Skeletal muscle cell (primary cell): ENCODE data around the gene MAST2.
A peak's percentile ranks its signal among the peaks of the same experiment; 100 is the strongest.
"Not testable (repeated sequence)": the region's sequence is repeated elsewhere in the genome, so short reads cannot be mapped to it uniquely, and the experiment has no call there.

Experiments used
- DNase-seq: peaks from one replicate; pipeline ENCODE4 v3.0.0-alpha.2; 2010; ENCODE audit warnings: low read depth
- H3K4me3 ChIP-seq: 2 replicates; pipeline ENCODE4 v1.5.1; 2011; ENCODE audit warnings: low read depth, mild to moderate bottlenecking, control low read depth, low read length, moderate library complexity

Gene MAST2

DNA sequence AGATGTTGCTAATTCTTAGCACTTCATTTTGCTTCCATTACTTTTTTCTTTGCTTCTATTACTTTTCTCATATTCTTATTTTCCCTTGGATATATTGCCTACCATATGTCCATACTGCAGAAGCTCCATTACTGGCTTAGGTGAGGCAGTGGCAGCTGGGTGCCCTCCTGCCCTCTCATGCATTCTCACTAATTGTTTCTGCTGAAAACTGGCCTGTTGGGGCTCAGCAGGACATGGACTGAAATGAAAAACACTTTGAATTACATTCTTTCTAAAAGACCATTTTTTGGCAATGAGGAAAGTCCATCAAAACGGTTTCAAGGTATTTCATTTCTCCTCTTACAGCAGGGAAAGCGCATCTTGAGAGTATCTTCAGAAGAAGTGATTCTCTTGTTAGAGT is 122.9 kb downstream of the MAST2 start:
- no peak for DNase-seq
- H3K4me3 ChIP-seq = no peak overlapping the region

GRCh38 chr1:45927231-45927915 is 124.0 kb downstream of the MAST2 start:
- DNase-seq = not testable (repeated sequence)

DNA sequence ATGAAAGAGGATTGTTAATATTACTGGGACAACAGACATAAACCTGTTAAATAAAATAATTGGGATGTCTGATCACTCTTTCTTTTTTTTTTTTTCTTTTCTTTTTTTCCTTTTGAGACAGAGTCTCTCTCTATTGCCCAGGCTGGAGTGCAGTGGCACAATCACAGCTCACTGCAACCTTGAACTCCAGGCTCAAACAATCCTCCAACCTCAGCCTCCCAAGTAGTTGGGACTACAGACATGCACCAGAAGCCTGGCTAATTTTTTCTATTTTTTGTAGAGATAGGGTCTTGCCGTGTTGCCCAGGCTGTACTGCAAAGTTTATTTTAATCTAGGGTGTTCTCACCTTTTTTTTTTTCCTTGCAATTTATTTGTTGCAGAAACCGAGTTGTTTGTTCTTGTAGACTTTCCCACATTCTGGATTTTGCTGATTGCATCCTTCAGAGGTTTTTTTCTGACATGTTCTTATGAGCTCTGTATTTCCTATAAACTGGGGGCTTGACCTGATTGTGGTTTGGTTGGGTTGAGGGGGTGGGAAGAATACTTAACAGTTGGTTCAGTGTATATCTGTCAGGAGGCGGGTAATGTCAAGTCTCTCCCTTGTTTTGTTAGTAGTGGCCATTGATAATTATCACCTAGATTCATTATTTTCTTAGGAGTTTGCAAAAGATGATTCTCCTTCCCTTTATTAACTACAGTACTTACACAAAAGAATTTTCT is 125.2 kb downstream of the MAST2 start:
- H3K4me3 ChIP-seq = no peak overlapping the region
- DNase-seq = peak; percentile 59

More at GRCh38 chr1:45927231-45927915, 124.0 kb downstream of the MAST2 start:
- H3K4me3 ChIP-seq = not testable (repeated sequence)

GRCh38 chr1:45929257-45929687 is 125.9 kb downstream of the MAST2 start:
- peak; percentile 85 for DNase-seq
- H3K4me3 ChIP-seq = no peak overlapping the region

DNA sequence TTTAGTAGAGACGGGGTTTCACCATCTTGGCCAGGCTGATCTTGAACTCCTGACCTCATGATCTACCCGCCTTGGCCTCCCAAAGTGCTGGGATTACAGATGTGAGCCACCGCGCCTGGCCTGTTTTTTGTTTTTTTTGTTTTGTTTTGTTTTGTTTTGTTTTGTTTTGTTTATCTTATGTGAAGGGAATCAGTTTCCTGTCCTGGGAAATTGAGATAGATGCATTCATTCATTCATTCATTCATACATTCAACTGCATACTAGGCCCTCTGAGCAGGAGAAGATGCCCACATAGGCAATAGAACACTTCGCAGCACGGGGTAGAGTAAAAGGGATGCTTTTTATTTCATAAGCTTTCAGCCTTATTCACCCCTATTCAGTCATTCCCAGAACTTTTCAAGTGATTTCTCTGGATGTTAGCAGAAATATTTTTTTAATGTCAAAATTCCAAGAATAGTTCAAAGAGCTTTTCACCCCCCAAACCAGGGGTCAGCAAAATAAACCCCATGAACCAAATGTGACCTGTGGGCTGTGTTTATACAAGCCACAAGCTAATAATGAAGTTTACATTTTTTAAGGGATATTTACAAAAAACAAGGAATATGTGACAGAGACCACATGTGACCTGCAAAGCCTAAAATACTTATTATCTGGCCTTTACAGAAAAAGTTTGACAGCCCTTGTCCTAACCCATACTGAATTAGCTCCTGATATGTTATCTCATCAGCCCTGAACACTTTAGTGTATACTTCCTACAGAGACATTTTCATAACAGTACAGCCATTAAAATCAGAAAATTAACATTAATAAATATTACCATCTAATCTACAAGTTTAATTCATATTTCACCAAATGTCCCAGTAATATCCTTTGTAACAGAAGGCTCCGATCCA is 127.1 kb downstream of the MAST2 start:
- no peak overlapping the region for H3K4me3 ChIP-seq
- no peak for DNase-seq

DNA sequence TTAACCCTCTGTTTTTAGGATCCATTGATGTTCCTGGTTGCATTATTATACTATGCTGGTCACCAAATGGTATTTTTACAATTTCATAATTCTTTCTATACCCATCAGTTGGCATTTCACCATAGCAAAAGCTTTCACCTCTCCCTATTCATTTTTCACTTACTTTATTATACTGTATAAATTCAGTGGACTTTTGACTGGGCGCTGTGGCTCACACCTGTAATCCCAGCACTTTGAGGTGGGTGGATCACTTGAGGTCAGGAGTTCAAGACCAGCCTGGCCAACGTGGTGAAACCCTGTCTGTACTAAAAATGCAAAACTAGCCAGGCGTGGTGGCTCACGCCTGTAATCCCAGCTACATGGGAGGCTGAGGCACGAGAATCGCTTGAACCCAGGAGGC is 128.8 kb downstream of the MAST2 start:
- H3K4me3 ChIP-seq, DNase-seq: not testable (repeated sequence)

GRCh38 chr1:45934947-45935346 is 131.5 kb downstream of the MAST2 start:
- no peak overlapping the region for H3K4me3 ChIP-seq
- no peak for DNase-seq

DNA sequence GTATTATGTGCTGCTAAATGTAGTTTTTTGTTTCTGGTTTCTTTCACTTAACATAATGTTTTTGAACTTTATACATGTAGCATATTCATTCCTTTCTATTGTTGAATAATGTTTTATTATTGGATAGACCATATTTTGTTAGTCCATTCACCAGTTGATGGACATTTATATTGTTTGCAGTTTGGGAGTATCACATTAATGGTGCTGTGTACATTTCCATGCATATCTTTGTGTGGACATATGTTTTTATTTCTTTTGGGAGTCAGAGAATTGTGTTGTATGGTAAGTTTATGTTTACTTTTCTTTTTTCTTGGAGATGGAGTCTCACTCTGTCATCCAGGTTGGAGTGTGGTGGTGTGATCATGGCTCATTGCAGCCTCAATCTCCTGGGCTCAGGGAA is 134.6 kb downstream of the MAST2 start:
- no peak overlapping the region for H3K4me3 ChIP-seq
- DNase-seq = no peak

DNA sequence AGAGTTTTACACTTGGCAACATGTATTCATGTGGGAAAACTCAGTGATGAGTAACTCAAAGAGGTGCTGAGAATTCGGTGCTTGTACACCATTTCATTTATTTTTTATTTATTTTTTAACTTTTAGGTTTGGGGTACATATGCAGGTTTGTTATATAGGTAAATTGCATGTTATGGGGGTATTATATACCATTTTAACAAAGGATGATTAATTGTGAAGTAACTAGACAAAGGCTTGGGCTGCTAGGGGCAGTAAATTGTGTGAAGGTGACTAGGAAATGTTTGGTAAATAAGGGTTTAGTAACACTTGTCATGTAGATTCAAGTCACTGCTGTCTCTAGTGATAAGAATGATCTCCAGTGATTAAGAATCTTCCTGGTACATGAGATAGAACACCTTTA is 139.0 kb downstream of the MAST2 start:
- H3K4me3 ChIP-seq = no peak overlapping the region
- DNase-seq = no peak

DNA sequence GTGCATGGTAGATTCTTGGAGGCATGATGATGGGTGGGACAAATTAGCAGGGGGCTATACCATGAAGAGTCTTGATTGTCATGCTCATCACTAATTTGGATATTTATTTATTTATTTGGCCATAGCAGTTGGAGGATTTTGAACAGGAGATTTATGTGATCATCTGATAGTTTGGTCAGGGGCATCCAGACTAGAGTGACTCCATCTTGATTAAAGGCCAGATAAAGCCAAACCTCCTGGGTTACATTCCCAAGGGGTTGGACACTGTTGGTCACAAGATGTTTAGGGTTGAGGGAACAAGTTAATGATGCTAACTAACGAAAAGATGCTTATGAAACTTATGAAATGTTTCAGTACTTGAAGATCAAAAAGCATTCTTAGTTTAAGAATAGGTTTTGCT is 139.8 kb downstream of the MAST2 start:
- no peak overlapping the region for H3K4me3 ChIP-seq
- DNase-seq = no peak

DNA sequence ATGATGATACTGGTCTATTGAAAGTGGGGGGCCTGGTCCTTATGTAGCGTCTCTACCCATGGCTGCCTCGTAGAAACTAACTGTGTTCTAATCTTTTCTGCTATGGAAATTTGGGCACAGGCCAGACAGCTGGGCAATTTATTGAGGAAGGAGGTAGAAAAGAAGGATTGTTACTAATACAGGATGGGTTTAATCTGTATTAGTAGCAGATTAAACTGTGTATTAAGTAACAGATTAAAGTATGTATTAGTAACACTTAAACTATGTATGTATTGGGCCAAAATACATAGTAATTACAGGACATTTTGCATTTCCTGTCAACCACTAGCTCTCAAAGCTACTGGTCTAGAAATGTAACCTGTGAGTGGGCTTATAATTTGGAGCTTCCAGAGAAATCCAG is 142.0 kb downstream of the MAST2 start:
- DNase-seq = no peak
- no peak overlapping the region for H3K4me3 ChIP-seq

DNA sequence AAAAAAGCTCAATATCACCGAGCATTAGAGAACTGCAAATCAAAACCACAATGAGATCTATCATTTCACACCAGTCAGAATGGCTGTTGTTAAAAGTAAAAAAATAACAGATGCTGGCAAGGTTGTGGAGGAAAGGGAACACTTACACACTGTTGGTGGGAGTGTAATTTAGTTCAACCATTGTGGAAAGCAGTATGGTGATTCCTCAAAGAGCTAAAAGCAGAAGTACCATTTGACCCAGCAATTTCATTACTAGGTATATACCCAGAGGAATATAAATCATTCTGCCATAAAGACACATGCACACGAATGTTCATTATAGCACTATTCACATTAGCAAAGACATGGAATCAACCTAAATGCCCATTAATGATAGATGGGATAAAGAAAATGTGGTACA is 146.1 kb downstream of the MAST2 start:
- not testable (repeated sequence) for DNase-seq, H3K4me3 ChIP-seq

DNA sequence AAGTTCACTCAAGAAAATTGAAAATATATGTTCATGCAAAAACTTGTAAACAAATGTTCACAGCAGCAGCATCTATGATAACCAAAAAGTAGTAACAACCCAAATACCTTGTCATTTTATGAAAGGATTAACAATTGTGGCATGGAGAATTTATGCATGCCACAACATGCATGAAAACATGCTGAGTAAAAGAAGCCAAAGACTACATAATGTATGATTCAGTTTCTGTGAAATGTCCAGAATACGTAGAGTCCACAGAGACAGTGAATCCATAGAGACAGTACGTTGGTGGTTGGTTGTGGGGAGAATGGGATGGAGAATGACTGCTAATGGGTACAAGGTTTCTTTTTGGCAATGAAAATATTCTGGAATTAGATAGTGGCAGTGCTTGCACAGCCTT is 148.7 kb downstream of the MAST2 start:
- DNase-seq = no peak

GRCh38 chr1:45953934-45954847 is 150.8 kb downstream of the MAST2 start:
- no peak overlapping the region for H3K4me3 ChIP-seq
- peak; percentile 86 for DNase-seq

More for the DNA sequence above, 148.7 kb downstream of the MAST2 start:
- no peak overlapping the region for H3K4me3 ChIP-seq

GRCh38 chr1:45957684-45958083 is 154.3 kb downstream of the MAST2 start:
- H3K4me3 ChIP-seq = no peak overlapping the region
- no peak for DNase-seq

DNA sequence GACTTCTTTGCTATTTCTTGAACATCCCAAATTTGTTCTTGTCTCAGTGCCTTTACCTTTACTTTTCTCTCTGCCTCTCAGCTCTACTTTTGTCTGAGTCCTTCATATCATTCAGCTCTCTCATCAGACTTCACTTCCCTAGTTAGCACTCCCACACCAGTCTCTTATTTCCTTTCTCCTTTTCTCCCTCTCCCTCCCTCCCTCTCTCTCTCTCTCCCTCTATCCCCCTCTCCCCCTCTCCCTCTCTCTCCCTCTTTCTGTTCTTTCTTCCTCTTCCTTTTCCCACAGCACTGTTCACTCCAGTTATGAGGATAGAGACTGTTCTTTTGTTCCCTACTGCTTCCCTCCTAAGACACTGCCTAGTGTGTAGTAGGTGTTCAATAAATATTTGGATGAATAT is 154.9 kb downstream of the MAST2 start:
- no peak for DNase-seq
- no peak overlapping the region for H3K4me3 ChIP-seq

GRCh38 chr1:45960930-45961715 is 157.7 kb downstream of the MAST2 start:
- H3K4me3 ChIP-seq = no peak overlapping the region
- no peak for DNase-seq

DNA sequence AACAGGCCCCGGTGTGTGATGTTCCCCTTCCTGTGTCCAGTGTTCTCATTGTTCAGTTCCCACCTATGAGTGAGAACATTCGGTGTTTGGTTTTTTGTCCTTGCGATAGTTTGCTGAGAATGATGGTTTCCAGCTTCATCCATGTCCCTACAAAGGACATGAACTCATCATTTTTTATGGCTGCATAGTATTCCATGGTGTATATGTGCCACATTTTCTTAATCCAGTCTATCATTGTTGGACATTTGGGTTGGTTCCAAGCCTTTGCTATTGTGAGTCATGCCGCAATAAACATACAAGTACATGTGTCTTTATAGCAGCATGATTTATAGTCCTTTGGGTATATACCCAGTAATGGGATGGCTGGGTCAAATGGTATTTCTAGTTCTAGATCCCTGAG is 158.5 kb downstream of the MAST2 start:
- not testable (repeated sequence) for DNase-seq, H3K4me3 ChIP-seq
